Measurements from ENCODE around the gene SOS1.
A peak's percentile ranks its signal among the peaks of the same experiment; 100 is the strongest.

Gene SOS1

DNA sequence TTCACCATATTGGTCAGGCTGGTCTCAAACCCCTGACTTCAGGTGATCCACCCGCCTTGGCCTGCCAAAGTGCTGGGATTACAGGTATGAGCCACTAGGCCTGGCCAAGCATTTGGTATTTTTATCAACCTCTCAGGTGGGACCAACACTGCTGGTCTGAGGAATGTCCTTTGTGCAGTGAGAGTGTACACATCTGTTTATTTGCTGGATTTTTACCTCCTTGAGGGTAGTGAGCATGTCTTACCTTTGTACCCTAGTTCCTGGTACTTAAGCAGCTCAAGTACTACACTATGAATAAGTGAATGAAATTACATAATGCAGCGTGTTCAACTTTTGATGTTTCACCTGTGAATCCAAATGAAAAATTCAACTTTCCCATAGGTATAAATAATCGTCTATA is 29.8 kb downstream of the SOS1 start:
- Histone ChIP-seq H3K9me3 (ENCODE audit: control insufficient read depth, low read length) (no peaks in the 10 kb centered on the region), H3K27me3 (replicated peaks; ENCODE audit: control insufficient read depth, insufficient read depth, low read length, poor library complexity, severe bottlenecking) (no peaks in the 10 kb centered on the region), H3K4me3 (ENCODE audit: insufficient read depth, low read depth, low read length, poor library complexity, severe bottlenecking) (no peak overlapping the region), H3K27ac (ENCODE audit: insufficient read depth, low read length, poor library complexity, severe bottlenecking) (no peak overlapping the region), H3K36me3 (ENCODE audit: control insufficient read depth, insufficient read depth, low read length) (no peaks in the 10 kb centered on the region), H3K4me1 (ENCODE audit: control insufficient read depth, insufficient read depth, low read length, poor library complexity, severe bottlenecking) (peaks cover 11% of the 10 kb centered on the region)
- DNase-seq: no peak

DNA sequence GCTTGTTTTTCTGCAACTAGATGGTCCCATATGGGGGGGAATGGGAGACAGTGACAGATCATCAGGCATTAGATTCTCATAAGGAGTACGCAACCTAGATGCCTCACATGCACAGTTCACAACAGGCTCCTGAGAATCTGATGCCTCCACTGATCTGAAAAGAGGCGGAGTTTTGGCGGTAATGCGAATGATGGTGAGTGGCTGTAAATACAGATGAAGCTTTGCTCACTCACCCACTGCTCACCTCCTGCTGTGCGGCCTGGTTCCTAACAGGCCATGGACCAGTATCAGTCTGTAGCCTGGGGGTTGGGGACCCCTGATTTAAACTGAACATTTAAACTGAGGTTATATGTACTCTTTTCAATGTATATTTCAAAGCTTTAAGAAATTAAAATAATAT is 40.7 kb downstream of the SOS1 start:
- no peak overlapping the region for H3K4me3 ChIP-seq (ENCODE audit: insufficient read depth, low read depth, low read length, poor library complexity, severe bottlenecking)
- H3K27ac ChIP-seq (ENCODE audit: insufficient read depth, low read length, poor library complexity, severe bottlenecking): no peak overlapping the region
- no peaks in the 10 kb centered on the region for H3K4me1 ChIP-seq (ENCODE audit: control insufficient read depth, insufficient read depth, low read length, poor library complexity, severe bottlenecking)
- no peaks in the 10 kb centered on the region for H3K27me3 ChIP-seq (replicated peaks; ENCODE audit: control insufficient read depth, insufficient read depth, low read length, poor library complexity, severe bottlenecking)
- no peak for DNase-seq
- H3K9me3 ChIP-seq (ENCODE audit: control insufficient read depth, low read length): no peaks in the 10 kb centered on the region
- no peaks in the 10 kb centered on the region for H3K36me3 ChIP-seq (ENCODE audit: control insufficient read depth, insufficient read depth, low read length)

DNA sequence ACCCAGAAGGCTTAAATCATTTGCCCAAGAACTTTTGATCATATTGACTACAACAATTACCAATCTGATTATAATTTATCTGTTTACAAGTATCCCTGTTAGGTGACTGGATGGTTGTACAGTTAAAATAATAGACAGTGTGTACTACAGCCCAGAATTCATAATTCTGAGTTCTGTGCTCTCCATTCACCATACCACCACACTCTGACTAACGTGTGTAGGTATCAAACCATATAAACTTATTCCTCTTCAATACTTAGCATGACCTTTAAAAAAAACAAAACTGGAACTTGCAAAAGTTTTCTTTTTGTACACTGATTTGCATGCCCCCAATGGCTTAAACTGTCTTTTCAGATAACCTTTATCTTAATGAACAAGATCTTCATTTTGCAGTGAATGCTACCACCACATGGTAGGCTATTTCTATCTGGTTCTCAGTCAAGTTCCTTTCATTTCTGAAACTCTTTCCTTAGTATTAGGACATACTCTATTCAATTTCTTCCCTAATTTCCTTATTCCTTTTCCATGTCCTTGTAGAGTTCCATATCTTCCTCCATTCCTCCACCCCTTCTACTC is 50.9 kb downstream of the SOS1 start:
- no peak for DNase-seq
- Histone ChIP-seq H3K27ac (ENCODE audit: insufficient read depth, low read length, poor library complexity, severe bottlenecking) (peak overlapping the region; percentile 14), H3K36me3 (ENCODE audit: control insufficient read depth, insufficient read depth, low read length) (peaks cover 19% of the 10 kb centered on the region), H3K9me3 (ENCODE audit: control insufficient read depth, low read length) (no peaks in the 10 kb centered on the region), H3K4me1 (ENCODE audit: control insufficient read depth, insufficient read depth, low read length, poor library complexity, severe bottlenecking) (peaks cover 4% of the 10 kb centered on the region), H3K4me3 (ENCODE audit: insufficient read depth, low read depth, low read length, poor library complexity, severe bottlenecking) (no peak overlapping the region), H3K27me3 (replicated peaks; ENCODE audit: control insufficient read depth, insufficient read depth, low read length, poor library complexity, severe bottlenecking) (no peaks in the 10 kb centered on the region)

DNA sequence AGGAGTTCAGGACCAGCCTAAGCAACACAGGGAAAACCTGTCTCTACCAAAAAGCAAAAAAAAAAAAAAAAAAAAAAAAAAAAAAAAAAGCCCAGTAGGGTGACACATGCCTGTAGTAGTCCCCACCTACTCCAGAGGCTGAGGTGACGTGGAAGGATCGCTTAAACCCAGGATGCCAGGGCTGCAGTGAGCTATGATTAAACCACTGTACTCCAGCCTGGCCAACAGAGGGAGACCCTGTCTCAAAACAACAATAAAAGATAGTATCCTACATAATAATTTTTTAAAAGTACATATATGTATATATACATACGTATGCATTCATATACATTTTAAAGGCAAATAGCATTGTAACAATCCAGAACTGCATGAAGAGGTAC is 51.7 kb downstream of the SOS1 start:
- no peak for DNase-seq
- Histone ChIP-seq H3K9me3 (ENCODE audit: control insufficient read depth, low read length) (no peaks in the 10 kb centered on the region), H3K27me3 (replicated peaks; ENCODE audit: control insufficient read depth, insufficient read depth, low read length, poor library complexity, severe bottlenecking) (no peaks in the 10 kb centered on the region), H3K36me3 (ENCODE audit: control insufficient read depth, insufficient read depth, low read length) (peaks cover 17% of the 10 kb centered on the region), H3K4me3 (ENCODE audit: insufficient read depth, low read depth, low read length, poor library complexity, severe bottlenecking) (no peak overlapping the region), H3K27ac (ENCODE audit: insufficient read depth, low read length, poor library complexity, severe bottlenecking) (peak overlapping the region; percentile 36), H3K4me1 (ENCODE audit: control insufficient read depth, insufficient read depth, low read length, poor library complexity, severe bottlenecking) (peaks cover 4% of the 10 kb centered on the region)

DNA sequence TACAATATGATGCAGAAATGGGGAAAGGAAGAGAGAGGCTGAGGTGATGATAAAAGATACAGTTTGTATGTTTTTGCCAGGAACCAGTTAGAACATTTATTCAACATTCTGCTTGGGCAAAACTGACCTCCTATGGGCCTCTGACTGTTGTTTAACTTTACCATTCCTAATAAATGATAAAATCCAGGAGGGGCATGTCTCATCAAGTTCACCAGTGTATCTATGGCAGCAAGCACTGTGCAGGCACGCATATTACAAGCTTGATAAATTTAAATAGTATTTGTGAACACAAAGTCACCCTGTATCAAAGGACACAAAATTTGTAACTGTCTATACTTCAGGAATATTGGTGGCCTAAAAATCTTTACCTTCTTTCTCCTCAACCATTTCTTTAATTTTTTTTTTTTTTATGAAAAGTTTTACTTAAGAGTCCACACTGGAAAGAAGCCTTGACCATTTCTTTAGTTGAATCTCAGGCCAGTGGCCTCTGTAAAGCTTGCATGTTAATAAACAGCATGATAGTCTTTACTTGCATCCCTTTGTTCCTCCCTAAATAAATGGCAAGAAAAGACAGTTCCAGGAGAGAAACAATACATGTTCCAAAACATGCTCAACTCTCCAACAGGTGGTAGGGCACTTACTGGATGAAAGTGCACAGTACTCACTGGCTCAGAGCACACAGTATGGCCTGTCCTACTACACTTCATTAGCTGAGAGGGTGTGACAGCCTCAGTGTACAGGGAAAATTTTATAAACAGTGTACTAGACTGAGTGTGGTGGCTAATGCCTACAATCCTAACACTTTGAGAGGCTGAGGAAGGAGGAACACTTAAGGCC is 52.3 kb downstream of the SOS1 start:
- Histone ChIP-seq H3K36me3 (ENCODE audit: control insufficient read depth, insufficient read depth, low read length) (peaks cover 17% of the 10 kb centered on the region), H3K4me3 (ENCODE audit: insufficient read depth, low read depth, low read length, poor library complexity, severe bottlenecking) (no peak overlapping the region), H3K9me3 (ENCODE audit: control insufficient read depth, low read length) (no peaks in the 10 kb centered on the region), H3K27ac (ENCODE audit: insufficient read depth, low read length, poor library complexity, severe bottlenecking) (peak overlapping the region; percentile 36), H3K27me3 (replicated peaks; ENCODE audit: control insufficient read depth, insufficient read depth, low read length, poor library complexity, severe bottlenecking) (no peaks in the 10 kb centered on the region), H3K4me1 (ENCODE audit: control insufficient read depth, insufficient read depth, low read length, poor library complexity, severe bottlenecking) (peaks cover 4% of the 10 kb centered on the region)
- DNase-seq: no peak

DNA sequence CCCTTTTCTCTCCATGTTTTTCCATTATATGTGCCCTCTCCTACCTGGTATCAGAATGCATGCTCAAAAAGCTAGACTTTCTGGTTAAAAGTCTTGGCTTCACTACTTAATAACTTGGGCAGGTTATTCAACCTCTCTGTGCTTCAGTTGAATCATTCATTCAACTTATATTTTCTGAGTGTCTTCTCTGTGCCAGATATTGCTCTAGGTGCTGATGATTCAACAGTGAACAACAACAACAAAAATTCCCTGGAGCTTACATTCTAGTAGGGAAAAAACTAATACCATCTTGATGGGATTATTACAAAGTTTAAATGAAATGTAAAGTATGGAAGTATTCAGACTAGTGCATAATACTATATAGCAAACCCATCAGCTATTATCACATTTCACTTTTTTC is 55.2 kb downstream of the SOS1 start:
- Histone ChIP-seq H3K4me3 (ENCODE audit: insufficient read depth, low read depth, low read length, poor library complexity, severe bottlenecking) (no peak overlapping the region), H3K9me3 (ENCODE audit: control insufficient read depth, low read length) (no peaks in the 10 kb centered on the region), H3K36me3 (ENCODE audit: control insufficient read depth, insufficient read depth, low read length) (peaks cover 17% of the 10 kb centered on the region), H3K4me1 (ENCODE audit: control insufficient read depth, insufficient read depth, low read length, poor library complexity, severe bottlenecking) (peaks cover 4% of the 10 kb centered on the region), H3K27ac (ENCODE audit: insufficient read depth, low read length, poor library complexity, severe bottlenecking) (no peak overlapping the region), H3K27me3 (replicated peaks; ENCODE audit: control insufficient read depth, insufficient read depth, low read length, poor library complexity, severe bottlenecking) (no peaks in the 10 kb centered on the region)
- no peak for DNase-seq

- H3K4me1 ChIP-seq (ENCODE audit: control insufficient read depth, insufficient read depth, low read length, poor library complexity, severe bottlenecking): no peaks in the 10 kb centered on the region
- H3K27ac ChIP-seq (ENCODE audit: insufficient read depth, low read length, poor library complexity, severe bottlenecking): no peak overlapping the region
- no peaks in the 10 kb centered on the region for H3K9me3 ChIP-seq (ENCODE audit: control insufficient read depth, low read length)
- no peaks in the 10 kb centered on the region for H3K27me3 ChIP-seq (replicated peaks; ENCODE audit: control insufficient read depth, insufficient read depth, low read length, poor library complexity, severe bottlenecking)
- DNase-seq: no peak
- no peak overlapping the region for H3K4me3 ChIP-seq (ENCODE audit: insufficient read depth, low read depth, low read length, poor library complexity, severe bottlenecking)
- H3K36me3 ChIP-seq (ENCODE audit: control insufficient read depth, insufficient read depth, low read length): peaks cover 14% of the 10 kb centered on the region
Measured at GRCh38 chr2:39062320-39062719, 58.5 kb downstream of the SOS1 start.

DNA sequence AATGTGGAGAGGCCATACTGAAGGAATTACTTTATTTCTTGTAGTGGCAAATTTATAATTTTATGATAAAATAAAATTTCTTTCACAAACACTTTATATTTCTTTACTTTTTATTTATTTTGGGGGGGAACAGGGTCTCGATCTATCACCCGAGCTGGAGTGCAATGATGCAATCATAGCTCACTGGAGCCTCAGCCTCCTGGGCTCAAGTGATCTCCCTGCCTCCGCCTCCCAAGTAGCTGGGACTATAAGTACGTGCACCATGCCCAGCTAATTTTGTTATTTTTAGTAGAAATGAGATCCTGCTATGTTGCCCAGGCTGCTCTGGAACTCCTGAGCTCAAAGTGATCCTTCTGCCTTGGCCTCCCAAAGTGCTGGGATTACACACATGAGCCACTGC is 59.6 kb downstream of the SOS1 start:
- H3K27ac ChIP-seq (ENCODE audit: insufficient read depth, low read length, poor library complexity, severe bottlenecking): no peak overlapping the region
- DNase-seq: no peak
- no peak overlapping the region for H3K4me3 ChIP-seq (ENCODE audit: insufficient read depth, low read depth, low read length, poor library complexity, severe bottlenecking)
- no peaks in the 10 kb centered on the region for H3K4me1 ChIP-seq (ENCODE audit: control insufficient read depth, insufficient read depth, low read length, poor library complexity, severe bottlenecking)
- no peaks in the 10 kb centered on the region for H3K9me3 ChIP-seq (ENCODE audit: control insufficient read depth, low read length)
- no peaks in the 10 kb centered on the region for H3K27me3 ChIP-seq (replicated peaks; ENCODE audit: control insufficient read depth, insufficient read depth, low read length, poor library complexity, severe bottlenecking)
- peaks cover 8% of the 10 kb centered on the region for H3K36me3 ChIP-seq (ENCODE audit: control insufficient read depth, insufficient read depth, low read length)

DNA sequence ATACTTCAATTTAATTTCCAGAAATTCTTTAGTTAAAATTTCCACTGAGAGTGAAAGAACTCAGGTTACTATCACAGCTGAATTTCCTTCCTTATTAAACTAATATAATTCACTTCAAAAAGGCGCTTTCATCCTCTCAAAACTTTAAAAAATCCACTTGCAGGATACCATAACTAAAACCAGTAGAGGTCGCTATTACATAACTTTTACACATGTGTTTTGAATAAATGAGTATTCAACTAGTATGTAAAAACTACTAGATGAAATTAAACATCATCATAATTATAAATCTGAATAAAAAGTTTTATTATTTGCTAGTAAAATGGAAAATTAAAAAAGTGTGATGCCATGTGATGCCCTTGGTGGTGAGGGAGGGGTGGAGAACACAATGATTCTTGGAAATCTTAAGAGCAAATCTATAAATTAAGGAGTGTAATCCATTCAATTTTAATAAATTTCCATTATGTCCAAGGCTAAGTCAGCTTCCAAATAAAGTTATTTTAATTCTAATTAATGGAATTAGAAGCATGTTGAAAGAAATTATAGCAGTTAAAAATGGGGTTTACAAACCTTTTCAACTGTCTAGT is 61.4 kb downstream of the SOS1 start:
- Histone ChIP-seq H3K4me3 (ENCODE audit: insufficient read depth, low read depth, low read length, poor library complexity, severe bottlenecking) (no peak overlapping the region), H3K36me3 (ENCODE audit: control insufficient read depth, insufficient read depth, low read length) (peaks cover 14% of the 10 kb centered on the region), H3K27ac (ENCODE audit: insufficient read depth, low read length, poor library complexity, severe bottlenecking) (no peak overlapping the region), H3K4me1 (ENCODE audit: control insufficient read depth, insufficient read depth, low read length, poor library complexity, severe bottlenecking) (no peaks in the 10 kb centered on the region), H3K27me3 (replicated peaks; ENCODE audit: control insufficient read depth, insufficient read depth, low read length, poor library complexity, severe bottlenecking) (no peaks in the 10 kb centered on the region), H3K9me3 (ENCODE audit: control insufficient read depth, low read length) (no peaks in the 10 kb centered on the region)
- no peak for DNase-seq

DNA sequence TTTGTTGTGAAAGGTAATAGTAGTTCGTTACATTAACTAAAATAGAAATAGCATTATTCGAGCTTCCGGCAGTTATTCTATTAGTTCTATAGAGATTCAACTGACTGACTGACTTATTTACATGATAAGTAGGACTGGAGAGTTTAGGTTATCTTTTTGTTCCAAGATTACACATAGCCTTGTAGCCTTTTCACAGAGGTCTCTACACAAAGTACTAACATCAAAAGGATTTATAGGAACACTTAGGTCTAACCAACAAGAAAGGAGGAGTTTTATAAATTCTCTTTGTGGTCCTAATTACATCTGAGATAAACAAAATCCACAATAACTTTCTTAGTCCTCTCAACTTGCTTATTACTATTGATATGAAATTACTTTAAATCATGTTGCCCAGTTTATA is 62.8 kb downstream of the SOS1 start:
- Histone ChIP-seq H3K27ac (ENCODE audit: insufficient read depth, low read length, poor library complexity, severe bottlenecking) (no peak overlapping the region), H3K9me3 (ENCODE audit: control insufficient read depth, low read length) (no peaks in the 10 kb centered on the region), H3K36me3 (ENCODE audit: control insufficient read depth, insufficient read depth, low read length) (peaks cover 18% of the 10 kb centered on the region), H3K4me3 (ENCODE audit: insufficient read depth, low read depth, low read length, poor library complexity, severe bottlenecking) (no peak overlapping the region), H3K27me3 (replicated peaks; ENCODE audit: control insufficient read depth, insufficient read depth, low read length, poor library complexity, severe bottlenecking) (no peaks in the 10 kb centered on the region), H3K4me1 (ENCODE audit: control insufficient read depth, insufficient read depth, low read length, poor library complexity, severe bottlenecking) (no peaks in the 10 kb centered on the region)
- DNase-seq: no peak

Data from effector memory CD4-positive, alpha-beta T cell (primary cell).